Kidney capillary endothelial cell (primary cell): Measurements from ENCODE around the gene SNX3.

ENCODE experiments used
- DNase-seq: peaks from one replicate; pipeline ENCODE4 v3.0.0-alpha.2; 2018; ENCODE audit warnings: low spot score

Gene SNX3

DNA sequence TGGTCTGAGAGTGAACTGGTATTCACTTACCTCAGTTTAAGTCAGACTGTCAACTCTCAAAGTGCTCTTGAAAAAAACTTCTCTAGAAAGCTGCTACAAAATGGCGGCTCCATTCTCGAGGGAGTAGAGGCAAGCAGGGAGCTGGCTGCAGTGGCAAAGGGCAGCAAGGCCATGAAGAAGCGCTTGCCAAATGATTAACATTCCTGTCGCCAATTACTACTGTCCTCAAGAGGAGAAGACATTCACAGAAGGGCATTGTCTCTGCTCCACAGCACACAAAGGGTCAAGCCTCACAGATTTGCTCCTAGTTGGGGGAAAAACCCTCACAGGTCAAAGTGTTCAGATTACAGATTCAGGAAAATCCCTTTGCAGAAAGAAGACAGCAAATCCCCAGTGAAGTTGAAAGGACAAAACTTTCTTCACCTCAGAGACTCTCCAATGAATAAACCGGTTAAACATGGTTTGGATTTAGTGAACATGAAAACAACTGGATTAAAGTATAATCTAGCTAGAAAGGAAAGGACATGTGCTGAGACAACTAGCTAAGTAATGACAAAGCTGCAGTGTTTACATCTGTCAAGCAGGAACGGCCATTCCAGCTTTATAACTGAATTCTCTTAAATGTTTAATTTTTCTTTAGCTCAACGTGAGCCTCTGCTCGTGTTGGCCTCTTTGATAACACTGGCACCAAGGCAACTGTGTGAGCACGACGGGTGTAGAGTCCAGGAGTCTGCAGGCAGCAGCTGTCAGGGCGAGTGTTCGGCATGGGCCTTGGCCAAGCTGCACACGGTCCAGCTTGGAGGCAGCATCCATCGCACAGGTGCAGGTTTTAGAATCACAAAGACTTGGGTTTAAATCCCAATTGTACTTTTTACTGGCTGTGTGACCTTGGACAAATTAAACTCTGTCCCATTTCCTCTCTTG, 57.4 kb downstream of the SNX3 start:
- DNase-seq, result no peak

DNA sequence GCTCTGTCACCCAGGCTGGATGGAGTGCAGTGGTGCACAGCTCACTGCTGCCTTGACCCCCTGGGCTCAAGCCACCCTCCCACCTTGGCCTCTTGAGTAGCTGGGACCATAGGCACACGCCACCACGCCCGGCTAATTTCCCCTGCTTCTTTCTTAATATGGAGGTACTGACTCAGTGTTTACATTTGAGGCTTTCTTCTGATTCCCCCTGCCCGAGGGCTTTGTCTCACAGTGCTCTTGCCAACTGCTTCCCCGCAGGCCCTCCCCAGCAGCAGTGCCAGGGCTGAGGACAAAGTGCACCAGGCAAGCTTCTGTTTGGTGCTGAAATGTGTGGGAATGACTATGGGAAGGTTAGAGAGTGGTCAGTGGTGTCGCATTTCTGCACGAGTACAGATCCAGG, 60.2 kb downstream of the SNX3 start:
- DNase-seq, result no peak

DNA sequence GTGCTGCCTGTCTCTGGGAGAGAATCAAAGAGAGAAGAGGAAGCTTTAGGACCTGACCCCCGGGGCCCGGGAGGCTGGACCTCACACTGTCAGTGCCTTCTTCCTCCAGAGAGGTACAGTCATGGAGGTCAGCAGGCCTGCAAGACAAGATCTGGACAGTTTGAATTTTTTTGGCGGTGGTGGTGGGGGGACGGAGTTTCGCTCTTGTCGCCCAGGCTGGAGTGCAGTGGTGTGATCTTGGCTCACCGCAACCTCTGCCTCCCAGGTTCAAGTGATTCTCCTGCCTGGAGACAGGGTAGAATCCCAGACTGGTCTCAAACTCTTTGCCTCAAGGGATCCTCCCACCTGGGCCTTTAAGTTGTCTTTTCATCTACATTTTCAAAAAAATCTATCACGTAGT, 60.7 kb downstream of the SNX3 start:
- no peak for DNase-seq

DNA sequence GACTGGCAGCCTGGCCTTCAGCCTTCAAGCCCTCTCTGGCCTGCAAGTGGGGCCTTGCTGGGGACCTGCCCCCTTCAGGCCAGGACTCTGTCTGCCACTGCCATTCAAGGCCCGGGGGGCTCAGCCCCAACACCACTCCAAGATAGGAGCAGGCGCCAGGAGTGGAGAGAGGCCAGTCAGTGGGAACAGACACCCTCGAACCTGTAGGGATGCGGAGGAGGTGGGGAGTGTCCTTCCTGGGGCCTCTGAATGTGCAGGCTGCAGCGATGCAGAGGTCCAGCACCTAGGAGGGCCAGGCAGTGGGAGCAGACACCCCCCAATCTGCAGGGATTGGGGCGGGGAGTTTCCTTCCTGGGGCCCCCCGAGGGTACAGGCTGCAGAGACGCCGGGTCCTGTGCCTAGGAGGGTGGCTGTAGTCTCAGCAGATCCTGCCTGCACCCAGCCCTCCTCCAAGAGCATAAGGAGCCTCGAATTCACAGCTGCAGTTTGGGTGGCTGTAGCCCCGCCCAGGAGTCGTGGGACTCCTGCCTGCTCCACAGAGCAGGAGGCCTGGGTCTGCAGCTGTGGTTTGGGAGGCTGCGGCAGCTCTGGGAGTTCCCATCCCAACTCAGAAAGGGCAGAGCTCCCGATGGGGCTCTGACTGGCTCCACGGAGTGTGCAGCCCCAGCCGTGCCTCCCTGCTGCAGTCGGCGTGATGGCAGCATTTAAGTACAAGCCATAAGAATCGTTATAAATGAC, 61.9 kb downstream of the SNX3 start:
- no peak for DNase-seq

DNA sequence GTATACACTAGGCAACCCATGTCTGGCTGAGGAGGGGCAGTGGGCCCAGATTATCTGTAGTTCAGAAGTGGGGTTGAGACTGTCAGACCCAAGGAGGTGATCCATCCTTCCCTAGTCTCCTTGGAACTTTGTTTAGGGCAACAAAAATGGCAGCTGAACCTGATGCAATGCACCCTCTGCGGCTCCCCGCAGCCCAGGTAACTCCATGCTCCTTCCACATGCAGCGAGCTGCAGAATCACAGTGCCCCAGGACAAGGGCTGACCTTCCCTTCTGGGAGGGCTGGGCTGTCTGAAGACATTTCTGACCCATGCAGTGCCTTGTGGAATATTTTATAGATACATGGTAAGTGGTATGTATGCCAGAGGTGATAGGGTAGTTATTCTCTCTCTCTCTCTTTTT, 65.6 kb downstream of the SNX3 start:
- DNase-seq, result no peak

DNA sequence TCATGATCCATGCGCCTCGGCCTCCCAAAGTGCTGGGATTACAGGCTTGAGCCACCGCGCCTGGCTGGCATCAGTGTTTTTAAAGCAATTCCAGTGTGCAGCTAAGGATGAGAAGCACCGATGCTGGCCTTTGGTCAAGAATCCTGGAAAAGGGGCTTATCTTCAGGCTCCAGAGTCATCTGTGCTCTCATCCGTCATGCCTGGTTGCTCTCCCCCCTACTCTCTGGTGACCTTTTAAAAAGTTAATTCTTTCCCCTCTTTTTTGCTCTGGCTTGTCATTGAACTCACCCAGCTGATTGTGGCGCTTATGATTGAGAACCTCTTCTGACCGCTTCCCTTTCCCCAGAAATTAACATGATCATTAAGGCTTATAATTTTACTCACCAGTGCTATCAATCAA, 66.3 kb downstream of the SNX3 start:
- no peak for DNase-seq

DNA sequence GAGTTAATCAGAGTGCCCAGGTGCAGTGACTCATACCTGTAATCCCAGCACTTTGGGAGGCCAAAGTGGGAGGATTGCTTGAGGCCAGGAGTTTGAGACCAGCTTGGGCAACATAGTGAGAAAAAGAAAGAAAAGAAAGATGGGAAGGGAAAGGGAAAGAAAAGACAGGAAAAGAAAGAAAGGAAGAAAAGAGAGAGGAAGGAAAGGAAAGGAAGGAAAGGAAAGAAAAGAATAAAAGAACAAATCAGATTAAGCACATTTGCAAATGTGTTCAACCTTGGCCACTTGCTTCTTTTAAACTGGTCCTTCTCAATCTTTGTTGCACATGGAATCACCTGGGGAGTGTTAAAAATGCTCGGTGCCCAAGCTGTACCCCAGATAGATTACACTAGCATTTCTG, 67.0 kb downstream of the SNX3 start:
- DNase-seq, result no peak

DNA sequence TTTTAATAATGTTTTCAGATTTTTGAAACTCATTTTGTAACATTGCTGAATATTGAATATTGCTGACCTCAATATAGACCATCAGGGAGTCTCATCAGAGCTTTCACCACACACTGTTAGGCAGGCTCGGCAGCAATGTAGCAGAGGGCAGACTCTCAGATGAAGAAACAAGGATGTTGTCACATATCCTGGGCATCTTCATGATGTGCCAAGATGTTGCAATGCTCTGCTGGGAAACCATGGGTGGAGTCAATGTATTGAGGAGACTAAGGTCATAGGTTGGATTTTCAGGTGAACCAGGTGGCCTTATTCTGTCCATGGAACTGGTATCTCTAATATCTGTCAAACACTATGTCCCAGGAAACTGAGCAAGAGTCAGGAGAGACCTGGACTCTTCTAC, 67.7 kb downstream of the SNX3 start:
- no peak for DNase-seq

DNA sequence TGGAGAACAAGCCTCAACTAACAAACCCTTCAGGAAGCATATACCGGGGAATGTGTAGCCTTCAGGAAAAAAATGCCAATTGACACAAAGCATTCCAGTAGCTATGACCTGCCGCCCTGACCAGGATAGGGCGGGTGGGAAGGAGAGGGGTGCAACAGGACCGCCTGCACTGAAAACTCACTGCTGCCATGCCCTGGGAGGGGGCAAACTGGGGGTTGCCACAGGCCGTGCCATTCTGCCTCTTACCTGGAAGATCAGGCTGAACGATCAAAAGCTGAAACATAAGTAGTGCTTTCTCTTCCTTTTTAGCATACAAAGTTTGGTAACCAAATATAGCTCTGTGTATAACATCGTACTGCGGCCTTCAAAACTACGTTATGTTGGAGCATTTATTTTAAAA, 73.3 kb downstream of the SNX3 start:
- no peak for DNase-seq

DNA sequence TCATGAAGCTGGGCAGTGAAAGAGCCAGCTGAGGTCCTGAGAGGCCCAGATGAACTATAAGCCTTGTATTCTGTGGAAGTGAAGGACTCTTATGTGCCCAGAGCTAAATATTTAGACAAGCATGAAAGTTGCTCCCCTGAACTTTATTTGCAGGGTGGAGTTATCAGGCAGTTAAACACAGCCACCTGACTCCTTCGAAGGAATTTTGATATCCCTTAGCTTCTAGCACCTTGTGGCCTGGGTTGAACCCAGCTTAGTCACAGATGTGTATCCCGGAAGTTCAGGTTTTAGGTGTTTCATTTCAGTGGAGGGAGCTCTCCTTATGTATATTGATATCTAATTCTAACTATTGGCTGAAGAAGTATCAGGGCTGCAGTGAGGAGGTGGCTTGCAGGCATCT, 74.6 kb downstream of the SNX3 start:
- DNase-seq, result no peak

DNA sequence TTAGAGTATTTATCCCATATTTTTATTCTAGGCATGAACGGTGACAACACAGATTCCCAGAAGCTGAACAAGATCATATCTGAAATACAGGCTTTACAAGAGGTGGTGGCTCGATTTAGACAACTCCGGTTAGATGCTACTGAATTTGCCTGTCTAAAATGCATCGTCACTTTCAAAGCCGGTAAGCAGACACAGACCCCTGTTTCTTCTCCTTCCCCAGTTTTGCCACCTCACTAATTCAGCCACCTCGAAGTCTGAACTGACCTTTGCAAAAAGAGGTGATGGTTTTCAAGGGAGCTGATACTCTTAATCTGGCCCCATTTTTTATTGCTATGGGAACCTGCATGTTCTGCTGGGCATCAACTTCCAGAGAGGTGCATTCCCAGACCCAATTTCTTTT, 80.1 kb downstream of the SNX3 start:
- DNase-seq, result no peak

DNA sequence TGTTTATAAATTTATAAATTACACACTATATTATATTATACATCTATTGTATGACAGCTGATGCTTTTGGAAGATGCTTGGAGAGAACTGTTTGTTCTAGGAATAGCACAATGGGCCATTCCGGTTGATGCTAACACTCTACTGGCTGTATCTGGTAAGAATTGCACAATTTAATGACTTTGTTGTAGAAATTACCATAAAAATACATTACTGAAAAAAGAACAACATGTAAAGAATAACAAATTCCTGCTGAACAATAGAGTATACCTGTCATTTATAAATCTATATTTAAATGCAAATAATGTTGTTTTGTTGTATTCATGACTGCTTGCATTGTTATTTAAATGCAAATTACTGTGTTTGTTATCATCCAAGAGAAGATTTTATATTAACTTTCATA, 80.6 kb downstream of the SNX3 start:
- no peak for DNase-seq

DNA sequence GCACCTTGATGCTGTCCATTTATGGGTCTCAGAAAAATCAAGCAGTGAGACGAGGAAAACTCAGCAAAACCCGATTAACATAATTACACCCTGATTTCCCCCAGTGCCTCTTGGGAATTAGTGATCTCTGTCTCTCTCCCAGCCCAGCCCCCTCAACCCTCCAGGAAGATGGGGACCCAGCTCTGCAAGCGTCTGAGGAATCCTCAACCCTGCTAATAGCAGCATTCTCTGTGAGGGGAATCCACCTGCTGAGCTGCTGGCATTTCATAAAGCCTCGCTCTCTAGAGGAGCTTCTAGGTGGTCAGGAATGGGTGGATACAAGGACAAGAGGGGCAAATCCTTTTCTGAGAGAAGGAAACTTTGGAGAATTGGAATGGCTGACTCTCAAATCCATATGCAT, 81.1 kb downstream of the SNX3 start:
- DNase-seq, result no peak

DNA sequence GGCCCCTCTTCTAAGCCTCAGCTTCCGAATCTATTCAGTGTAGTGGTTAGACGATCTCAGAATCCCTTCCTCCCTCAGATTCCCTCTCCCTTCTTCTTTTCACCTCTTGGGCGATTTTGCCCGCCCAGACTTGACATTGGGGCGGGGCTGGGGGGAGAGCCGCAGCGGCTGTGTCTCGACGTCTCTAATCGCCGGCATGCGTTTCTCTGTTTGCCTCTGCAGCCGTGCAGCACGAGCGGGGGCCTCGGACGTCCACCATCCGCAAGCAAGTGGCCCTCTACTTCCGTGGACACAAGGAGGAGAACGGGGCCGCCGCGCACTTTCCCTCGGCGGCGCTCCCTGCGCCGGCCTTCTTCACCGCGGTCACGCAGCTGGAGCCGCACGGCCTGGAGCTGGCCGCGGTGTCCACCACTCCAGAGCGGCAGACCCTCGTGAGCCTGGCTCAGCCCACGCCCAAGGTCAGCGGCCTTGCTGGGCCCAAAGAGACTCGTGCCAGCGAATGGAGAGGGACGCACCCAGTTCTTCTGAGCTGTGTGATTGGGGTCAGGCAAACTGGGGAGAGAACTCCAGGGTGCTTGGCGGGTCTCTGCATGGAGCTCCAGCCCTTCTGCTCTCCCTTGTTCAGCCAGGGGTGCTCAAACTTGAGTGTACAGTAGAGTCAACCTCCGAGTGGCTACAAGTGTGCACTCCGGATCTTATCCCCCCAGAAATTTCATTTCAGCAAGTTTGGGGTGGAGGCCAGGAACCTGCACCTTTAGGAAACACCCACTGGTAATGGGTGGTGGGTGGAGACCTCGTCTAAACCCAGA, 84.4 kb downstream of the SNX3 start:
- DNase-seq, result no peak

DNA sequence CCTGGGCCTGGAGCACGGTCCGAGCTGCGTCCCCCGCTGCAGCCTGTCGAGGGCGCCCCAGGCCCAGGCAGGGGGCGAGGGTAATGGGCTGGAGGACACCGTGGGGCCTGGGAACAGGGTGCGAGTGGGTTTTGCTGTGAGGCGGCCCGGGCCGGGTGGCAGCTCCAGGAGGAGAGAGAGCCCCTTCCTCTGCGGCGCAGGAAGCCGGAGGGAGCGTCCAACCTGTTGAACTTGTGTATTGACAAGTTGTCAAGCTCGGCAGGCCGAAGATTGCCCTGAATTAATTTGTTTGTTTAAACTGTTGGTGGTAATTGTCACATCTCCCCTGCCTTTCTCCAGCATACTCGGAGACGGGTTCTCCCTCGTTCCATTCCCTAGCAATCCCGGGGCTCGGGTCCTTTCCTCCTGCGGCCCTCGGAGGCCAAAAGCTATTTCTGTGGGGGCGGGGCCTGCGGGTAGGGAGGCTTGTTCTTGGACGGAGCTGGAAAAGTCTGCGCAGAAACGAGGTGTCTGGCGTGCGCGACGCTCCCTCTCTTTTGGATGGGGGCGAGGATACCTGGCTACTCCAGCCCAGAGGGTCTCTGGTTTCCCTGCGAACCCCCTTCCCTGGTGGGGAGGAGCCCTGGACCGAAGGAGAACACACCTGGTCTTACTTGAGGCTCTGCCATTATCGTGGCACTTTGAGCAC, 85.1 kb downstream of the SNX3 start:
- DNase-seq, result no peak

DNA sequence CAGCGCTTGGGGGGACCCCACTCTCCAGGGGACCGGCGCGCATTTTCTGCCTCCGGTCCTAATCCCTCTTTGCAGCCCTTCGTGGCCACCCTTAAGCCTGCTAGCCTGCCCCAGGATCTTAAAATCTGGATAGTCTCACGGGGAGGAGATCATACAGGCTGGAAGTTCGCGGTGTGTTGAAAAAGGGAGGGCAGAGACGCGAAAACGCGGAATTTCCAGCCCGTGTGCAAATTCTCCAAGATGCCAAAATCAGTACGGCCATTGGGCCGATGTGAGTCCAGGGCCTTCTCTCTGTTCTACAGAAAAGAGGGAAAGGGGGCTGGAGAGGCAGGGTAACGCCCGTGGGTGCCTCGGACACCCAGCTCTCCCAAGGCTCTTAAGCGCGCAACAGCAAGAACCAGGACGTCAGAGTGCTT, 85.7 kb downstream of the SNX3 start:
- DNase-seq, result no peak

DNA sequence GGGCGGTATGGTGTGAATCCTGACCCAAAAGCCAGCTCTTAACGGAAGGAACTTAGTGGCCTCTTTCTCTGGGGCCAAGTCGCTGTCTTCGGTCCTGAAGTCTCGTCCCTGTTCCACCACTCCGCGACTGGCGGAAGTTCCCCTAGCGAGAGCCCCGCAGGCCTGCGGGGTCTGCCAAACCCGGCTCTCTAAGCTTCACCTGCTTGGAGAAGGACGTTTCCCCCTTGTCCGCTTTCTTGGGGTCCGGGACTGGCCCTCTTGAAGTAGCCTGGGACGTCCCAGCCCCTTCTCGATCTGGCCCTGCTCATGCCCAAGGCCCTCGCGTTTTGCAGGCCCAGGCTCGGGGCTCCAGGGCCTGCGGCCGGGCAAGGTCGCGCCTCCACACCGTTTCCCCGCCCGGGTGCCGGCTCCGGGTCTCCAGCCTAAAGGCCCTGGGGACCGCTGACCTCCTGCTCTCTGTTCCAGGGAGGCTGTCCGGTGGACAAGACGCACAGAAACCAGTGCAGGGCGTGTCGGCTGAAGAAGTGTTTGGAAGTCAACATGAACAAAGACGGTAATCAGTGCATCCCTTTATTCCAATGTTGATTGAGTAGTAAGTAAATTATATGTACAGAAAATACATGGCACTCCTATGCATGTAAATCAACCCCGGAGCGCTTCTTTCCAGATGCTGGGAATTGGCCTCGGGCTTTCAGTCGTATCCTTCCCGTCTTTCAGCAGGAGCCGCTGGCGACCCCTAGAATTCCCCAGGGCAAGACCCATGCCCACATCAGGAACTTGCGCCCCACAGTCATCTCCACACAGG, 86.3 kb downstream of the SNX3 start:
- DNase-seq, result no peak

DNA sequence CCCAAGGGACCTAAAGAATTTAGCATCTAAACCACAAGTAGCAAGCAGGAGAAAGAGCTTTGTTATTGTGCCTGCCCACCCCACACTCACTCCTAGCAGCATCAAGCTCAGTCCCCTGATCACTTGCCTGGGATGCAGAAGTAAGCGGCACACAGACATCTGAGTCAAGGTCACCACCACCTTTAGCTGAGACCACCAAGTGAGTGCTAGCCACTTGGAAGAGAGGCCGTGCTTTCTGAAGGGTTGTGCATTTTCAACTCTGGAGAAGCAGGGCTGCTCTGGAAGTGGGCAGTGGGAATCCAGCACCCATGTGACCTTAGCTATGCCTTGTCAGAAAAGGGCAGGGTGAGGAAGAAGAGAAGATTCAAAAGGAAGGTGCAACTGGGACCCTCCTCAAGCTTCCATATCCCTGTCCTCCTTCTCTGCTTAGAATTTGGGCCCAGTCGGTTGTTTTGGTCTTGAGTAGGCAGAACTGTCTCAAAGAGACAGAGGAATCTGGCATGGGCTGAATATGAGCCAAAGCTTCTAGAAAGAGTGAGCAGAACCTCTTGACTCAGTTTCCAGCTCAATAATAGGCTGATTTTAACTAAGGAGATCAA, 88.8 kb downstream of the SNX3 start:
- no peak for DNase-seq

DNA sequence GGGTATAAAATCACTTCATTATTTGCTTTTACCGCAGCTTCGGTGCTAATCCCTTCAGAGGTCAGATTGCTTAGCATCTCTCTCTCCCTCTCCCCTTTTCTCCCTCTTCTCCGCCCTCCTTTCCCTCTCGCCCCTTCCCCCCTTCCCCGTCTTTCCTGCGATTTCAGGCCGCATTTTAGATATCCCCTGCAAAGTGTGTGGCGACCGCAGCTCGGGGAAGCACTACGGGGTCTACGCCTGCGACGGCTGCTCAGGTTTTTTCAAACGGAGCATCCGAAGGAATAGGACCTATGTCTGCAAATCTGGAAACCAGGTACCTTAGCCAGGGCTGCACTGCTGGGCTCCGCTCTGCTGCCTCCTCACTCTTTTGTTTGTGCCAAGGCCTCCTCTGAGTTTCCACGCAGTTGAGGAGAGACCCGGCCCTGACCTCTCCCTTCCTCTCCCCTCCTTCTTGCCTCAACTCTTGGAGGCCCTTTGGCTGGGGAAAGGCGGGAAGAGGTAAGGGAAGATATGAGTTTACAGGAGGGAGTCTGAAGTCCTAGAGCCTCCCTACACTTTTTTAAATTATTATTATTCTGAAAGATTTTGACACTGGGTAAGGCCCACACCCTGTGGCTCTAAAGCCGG, 89.4 kb downstream of the SNX3 start:
- DNase-seq, result no peak
